Gastrocnemius medialis (tissue), 4 donors: ENCODE measurements around the gene ST3GAL2. TPM values are rescaled to one million over a fixed set of nuclear protein-coding genes. Genes with fewer than 3 reads are reported as not detected.

Experiments
- ATAC-seq, 2 donors: fragments of 150-250 bp; one replicate each; pipeline ENCODE4 v1.9.1; 2016
- DNase-seq, 2 donors: peaks; one replicate each; pipeline ENCODE4 v3.0.0-alpha.2; 2019
- H3K27ac ChIP-seq, 4 donors: fragments of 200-600 bp; sonication (generic); 1 replicate in 1 of 4; 2 replicates in 3 of 4; pipeline ENCODE4 v1.5.1; 2016 to 2018; ENCODE audit warnings: mild to moderate bottlenecking in 2 of 4, moderate library complexity in 1 of 4
- H3K27me3 ChIP-seq, 3 donors: fragments of 200-600 bp; sonication (generic) in 2 of 3; 1 replicate in 1 of 3; 2 replicates in 2 of 3; pipeline versions ENCODE4 v1.5.1 to v1.6.0; 2016 to 2019; ENCODE audit warnings: mild to moderate bottlenecking in 1 of 3, moderate library complexity in 1 of 3
- H3K36me3 ChIP-seq, 2 donors: fragments of 200-600 bp; sonication (generic) in 1 of 2; one replicate each; pipeline ENCODE4 v1.5.1; 2017 to 2018
- H3K4me1 ChIP-seq, 2 donors: fragments of 200-600 bp; sonication (generic) in 1 of 2; one replicate each; pipeline ENCODE4 v1.5.1; 2016 to 2017; ENCODE audit warnings: mild to moderate bottlenecking in 2 of 2
- H3K4me3 ChIP-seq, 4 donors: fragments of 200-600 bp; sonication (generic) in 3 of 4; 1 replicate in 1 of 4; 2 replicates in 3 of 4; pipeline ENCODE4 v1.5.1; 2016 to 2019; ENCODE audit warnings: mild to moderate bottlenecking in 2 of 4
- H3K9me3 ChIP-seq, 3 donors: fragments of 200-600 bp; sonication (generic) in 2 of 3; 1 replicate in 1 of 3; 2 replicates in 2 of 3; pipeline ENCODE4 v1.5.1; 2016 to 2019
- POLR2A ChIP-seq, 2 donors: fragments of 450-650 bp; IDR thresholded peaks; one replicate each; pipeline ENCODE4 v1.6.1; 2017; ENCODE audit warnings: antibody characterized with exemption in 2 of 2, mild to moderate bottlenecking in 2 of 2, moderate library complexity in 2 of 2
- in situ Hi-C, 4 donors: fragments of 200-750 bp; cut with MboI; loops; one replicate each; pipeline versions ENCODE4 v1.15.0 to v1.8.0; 2017; ENCODE audit warnings: low sequenced_read_pairs in 4 of 4
- intact Hi-C: fragments of 100-400 bp; cut with DNase I; formaldehyde crosslinking; loops from one replicate; pipeline ENCODE4 v1.15.1; 2023; ENCODE audit warnings: low total_unique reads
- total RNA-seq, 4 donors: library from RNA; depleted of rRNA; stranded (reverse); fragments of >200 nt; gene quantifications; one replicate each; pipeline versions ENCODE4 v1.1.0 to v1.2.3, GENCODE V29; 2016
- TF ChIP-seq, protein P1 (sequence below), 5 experiments: fragments of 450-650 bp in 3 of 5; fragments of 200-600 bp in 2 of 5; sonication (generic) in 2 of 5; IDR thresholded peaks in 4 of 5; conservative IDR thresholded peaks in 1 of 5; 1 replicate in 4 of 5; 2 replicates in 1 of 5; pipeline ENCODE4 v1.5.1; 2016 to 2019; ENCODE audit warnings: antibody characterized with exemption in 5 of 5, mild to moderate bottlenecking in 3 of 5, moderate library complexity in 3 of 5

The ST3GAL2 gene
- total RNA-seq, 4 donors from 2014 or later: 12.8 to 27.7 (median 22.1) TPM

DNA sequence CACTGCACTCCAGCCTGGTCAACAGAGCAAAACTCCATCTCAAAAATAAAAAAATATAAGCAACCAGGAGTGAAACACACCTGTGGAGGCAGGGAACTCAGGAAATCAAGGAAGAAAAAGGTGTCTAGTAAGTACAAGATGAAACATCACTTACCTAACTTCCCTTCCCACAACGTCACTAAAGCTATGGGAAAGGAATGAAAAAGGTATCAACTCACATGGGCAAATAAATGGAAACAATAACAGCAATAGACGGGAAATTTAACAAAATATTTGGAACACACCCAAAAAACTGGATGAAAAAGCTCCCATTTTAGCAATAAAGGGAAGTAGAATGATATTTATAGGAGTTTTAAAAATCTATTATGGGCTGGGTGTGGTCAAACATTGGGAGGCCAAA, 61.1 kb downstream of the ST3GAL2 start:
- in situ Hi-C loops: no loop called here
- Histone ChIP-seq H3K4me1 (peaks cover 8 to 13% of the 10 kb centered on the region in 2 donors), H3K27me3 (no peaks in the 10 kb centered on the region), H3K4me3 (no peak overlapping the region), H3K27ac (peak overlapping the region in 2 of 4 donors; percentile 21 to 39), H3K9me3 (no peaks in the 10 kb centered on the region), H3K36me3 (peaks cover 0 to 21% of the 10 kb centered on the region in 2 donors)
- ATAC-seq: no peak
- TF ChIP-seq, protein P1, sequence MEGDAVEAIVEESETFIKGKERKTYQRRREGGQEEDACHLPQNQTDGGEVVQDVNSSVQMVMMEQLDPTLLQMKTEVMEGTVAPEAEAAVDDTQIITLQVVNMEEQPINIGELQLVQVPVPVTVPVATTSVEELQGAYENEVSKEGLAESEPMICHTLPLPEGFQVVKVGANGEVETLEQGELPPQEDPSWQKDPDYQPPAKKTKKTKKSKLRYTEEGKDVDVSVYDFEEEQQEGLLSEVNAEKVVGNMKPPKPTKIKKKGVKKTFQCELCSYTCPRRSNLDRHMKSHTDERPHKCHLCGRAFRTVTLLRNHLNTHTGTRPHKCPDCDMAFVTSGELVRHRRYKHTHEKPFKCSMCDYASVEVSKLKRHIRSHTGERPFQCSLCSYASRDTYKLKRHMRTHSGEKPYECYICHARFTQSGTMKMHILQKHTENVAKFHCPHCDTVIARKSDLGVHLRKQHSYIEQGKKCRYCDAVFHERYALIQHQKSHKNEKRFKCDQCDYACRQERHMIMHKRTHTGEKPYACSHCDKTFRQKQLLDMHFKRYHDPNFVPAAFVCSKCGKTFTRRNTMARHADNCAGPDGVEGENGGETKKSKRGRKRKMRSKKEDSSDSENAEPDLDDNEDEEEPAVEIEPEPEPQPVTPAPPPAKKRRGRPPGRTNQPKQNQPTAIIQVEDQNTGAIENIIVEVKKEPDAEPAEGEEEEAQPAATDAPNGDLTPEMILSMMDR (IDR thresholded peaks at IDR 0.05 in 4 of 5, conservative IDR thresholded peaks at IDR 0.05 in 1 of 5): no peak
- TF ChIP-seq POLR2A (IDR thresholded peaks at IDR 0.05): no peak
- no peak for DNase-seq
- intact Hi-C loops: no loop called here

DNA sequence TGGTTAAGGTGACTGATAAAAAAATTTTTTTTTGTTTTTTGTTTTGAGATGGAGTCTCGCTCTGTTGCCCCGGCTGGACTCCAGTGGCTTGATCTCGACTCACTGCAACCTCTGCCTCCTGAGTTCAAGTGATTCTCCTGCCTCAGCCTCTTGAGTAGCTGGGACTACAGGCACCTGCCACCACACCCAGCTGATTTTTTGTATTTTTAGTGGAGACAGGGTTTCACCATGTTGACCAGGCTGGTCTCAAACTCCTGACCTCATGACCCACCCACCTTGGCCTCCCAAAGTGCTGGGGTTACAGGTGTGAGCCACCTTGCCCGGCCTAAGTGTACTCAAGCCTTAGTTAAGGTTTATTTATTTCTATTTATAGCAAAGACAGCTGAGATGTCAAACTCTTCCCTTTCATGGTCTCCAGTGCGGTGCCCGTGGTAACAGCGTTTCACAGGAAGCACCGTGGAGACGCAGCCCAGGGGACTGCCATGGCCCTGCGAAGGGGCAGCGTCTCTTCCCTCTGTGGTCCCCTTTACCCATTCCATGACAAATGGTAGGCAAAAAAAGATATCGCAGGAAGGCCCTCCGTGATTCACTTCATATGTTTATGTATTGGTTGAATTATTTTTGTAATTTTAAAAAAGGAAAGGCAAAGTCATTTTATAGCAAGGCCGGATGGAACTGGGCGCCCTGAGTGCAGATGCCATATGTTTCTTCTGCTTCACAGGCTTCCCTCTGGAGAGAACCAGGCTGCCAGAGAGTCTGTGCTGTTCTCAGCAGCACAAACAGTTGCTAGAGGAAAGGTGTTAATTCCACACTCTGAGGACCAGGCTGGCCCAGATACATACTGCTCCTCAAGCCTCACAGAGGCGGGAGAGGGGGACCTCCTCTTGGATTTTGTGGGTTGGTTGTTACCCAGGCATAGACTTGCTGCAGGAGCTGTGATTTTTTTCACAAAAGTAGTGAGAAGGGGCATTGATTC, 63.0 kb downstream of the ST3GAL2 start:
- Histone ChIP-seq H3K27ac (peak overlapping the region; percentile 19 to 82 (median 70)), H3K4me3 (no peak overlapping the region), H3K9me3 (no peaks in the 10 kb centered on the region), H3K4me1 (peaks cover 8 to 14% of the 10 kb centered on the region in 2 donors), H3K27me3 (no peaks in the 10 kb centered on the region), H3K36me3 (peaks cover 0 to 33% of the 10 kb centered on the region in 2 donors)
- DNase-seq (peak in 1 of 2 donors; percentile 45), ATAC-seq (peak in 1 of 2 donors; percentile 50)
- in situ Hi-C loops: no loop called here
- intact Hi-C loops: no loop called here
- no peak for TF ChIP-seq POLR2A (IDR thresholded peaks at IDR 0.05)
- TF ChIP-seq, protein P1 (IDR thresholded peaks at IDR 0.05 in 4 of 5, conservative IDR thresholded peaks at IDR 0.05 in 1 of 5): no peak

DNA sequence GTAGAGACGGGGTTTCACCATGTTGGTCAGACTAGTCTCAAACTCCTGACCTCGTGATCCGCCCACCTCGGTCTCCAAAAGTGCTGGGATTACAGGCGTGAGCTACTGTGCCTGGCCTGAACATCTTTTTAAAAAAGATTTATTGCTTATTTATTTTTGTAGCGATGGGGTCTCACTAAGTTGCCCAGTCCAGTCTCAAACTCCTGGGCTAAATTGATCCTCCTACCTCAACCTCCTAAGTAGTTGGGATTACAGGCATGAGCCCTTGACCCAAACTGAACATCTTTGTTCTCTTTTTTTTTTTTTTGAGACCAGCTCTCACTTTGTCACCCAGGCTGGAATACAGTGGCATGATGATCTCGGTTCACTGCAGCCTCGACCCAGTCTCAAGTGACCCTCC, 64.7 kb downstream of the ST3GAL2 start:
- intact Hi-C loops: loop anchor here (5.0 kb wide), 1 partner anchor 98 kb away; no protein-coding TSS in a partner anchor

DNA sequence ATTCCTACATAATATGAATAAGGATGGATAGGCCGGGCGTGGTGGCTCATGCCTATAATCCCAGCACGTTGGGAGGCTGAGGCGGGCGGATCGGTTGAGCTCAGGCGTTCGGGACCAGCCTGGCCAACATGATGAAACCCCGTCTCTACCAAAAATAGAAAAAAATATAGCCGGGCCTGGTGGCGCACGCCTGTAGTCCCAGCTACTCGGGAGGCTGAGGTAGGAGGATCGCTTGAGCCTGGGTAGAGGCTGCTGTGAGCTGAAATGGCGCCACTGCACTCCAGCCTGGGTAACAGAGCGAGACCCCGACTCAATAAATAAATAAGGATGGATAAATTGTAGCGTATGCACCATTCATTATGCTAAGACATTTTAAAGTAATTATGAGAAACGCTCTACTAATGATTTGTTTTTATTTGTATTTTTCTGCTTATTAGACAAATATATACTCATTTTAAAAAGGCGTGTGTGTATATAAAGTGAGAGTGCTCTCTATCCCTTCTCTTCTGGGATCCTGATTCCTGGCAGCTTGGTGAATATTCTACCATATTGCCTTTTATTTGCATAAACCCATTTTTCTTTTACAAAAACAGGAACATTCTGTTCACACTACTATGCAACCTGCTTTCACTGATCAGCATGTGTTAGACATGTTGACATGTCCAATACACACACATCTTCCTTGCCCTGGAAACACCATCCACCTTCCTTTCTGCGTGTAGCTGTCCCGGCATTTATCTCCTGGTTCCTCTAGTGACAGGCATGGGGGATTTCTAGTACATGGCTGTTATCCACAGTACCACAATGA, 65.8 kb downstream of the ST3GAL2 start:
- no peaks in the 10 kb centered on the region for H3K9me3 ChIP-seq
- peak overlapping the region in 2 of 4 donors; percentile 71 to 82 for H3K27ac ChIP-seq
- intact Hi-C loops: loop anchor here (5.0 kb wide), 1 partner anchor 99 kb away; no protein-coding TSS in a partner anchor
- peaks cover 7 to 17% of the 10 kb centered on the region in 2 donors for H3K4me1 ChIP-seq
- ATAC-seq (no peak), DNase-seq (no peak)
- H3K27me3 ChIP-seq: no peaks in the 10 kb centered on the region
- in situ Hi-C loops: loop anchor here in 3 of 4 donors (25.0 kb wide), 2 partner anchors 264 to 289 kb away; partner anchors contain the start of gene IL34 (in 1 of the 3)
- H3K4me3 ChIP-seq: no peak overlapping the region
- H3K36me3 ChIP-seq: peaks cover 0 to 39% of the 10 kb centered on the region in 2 donors
- TF ChIP-seq, protein P1 (IDR thresholded peaks at IDR 0.05 in 4 of 5, conservative IDR thresholded peaks at IDR 0.05 in 1 of 5): no peak
- TF ChIP-seq POLR2A (IDR thresholded peaks at IDR 0.05): no peak

More for the DNA sequence above, 64.7 kb downstream of the ST3GAL2 start:
- in situ Hi-C loops: loop anchor here in 3 of 4 donors (25.0 kb wide), 2 partner anchors 263 to 288 kb away; partner anchors contain the start of gene IL34 (in 1 of the 3)
- DNase-seq (no peak), ATAC-seq (no peak)
- Histone ChIP-seq H3K4me1 (peaks cover 7 to 17% of the 10 kb centered on the region in 2 donors), H3K9me3 (no peaks in the 10 kb centered on the region), H3K36me3 (peaks cover 0 to 39% of the 10 kb centered on the region in 2 donors), H3K4me3 (no peak overlapping the region), H3K27me3 (no peaks in the 10 kb centered on the region), H3K27ac (peak overlapping the region in 2 of 4 donors; percentile 70 to 82)
- TF ChIP-seq, protein P1 (IDR thresholded peaks at IDR 0.05 in 4 of 5, conservative IDR thresholded peaks at IDR 0.05 in 1 of 5): no peak
- TF ChIP-seq POLR2A (IDR thresholded peaks at IDR 0.05): no peak
